Panc1 (cell line): ENCODE data around the gene CEP128. TPM values are rescaled to one million over a fixed set of nuclear protein-coding genes. Genes with fewer than 3 reads are reported as not detected.

ENCODE experiments used
- ATAC-seq: fragments of 200-7000 bp; cut with Tn5 transposase; 2 replicates; pipeline ENCODE4 v1.9.1; 2020; ENCODE audit warnings: mild to moderate bottlenecking, moderate library complexity
- BruUV-seq: library from RNA; stranded (reverse); fragments of 400-500 nt; replicated peaks from 2 replicates; lab custom pipeline; 2021; lab: Mats Ljungman, UMichigan
- CTCF ChIA-PET: fragments of 300-600 bp; sonication (Branson Sonifier 250); formaldehyde crosslinking; loops from one replicate; lab custom pipeline; 2022; ENCODE audit warnings: antibody characterized with exemption; lab: Charles Lee
- POLR2A ChIA-PET: fragments of 300-600 bp; sonication (Branson Sonifier 250); formaldehyde crosslinking; loops from one replicate; lab custom pipeline; 2022; ENCODE audit warnings: antibody characterized with exemption; lab: Charles Lee
- DNase-seq: peaks from one replicate; pipeline ENCODE4 v3.0.0-alpha.2; 2010; ENCODE audit warnings: low read depth, low spot score
- H3K27ac ChIP-seq: 2 replicates; pipeline ENCODE4 v1.5.1; 2011; ENCODE audit warnings: mild to moderate bottlenecking, low read length, inconsistent platforms
- H3K27me3 ChIP-seq: fragments of 200-500 bp; sonication (Bioruptor generic); 2 replicates; pipeline ENCODE4 v1.6.0; 2014; ENCODE audit warnings: low read length, inconsistent platforms; ENCODE audit not compliant: control insufficient read depth, insufficient read depth
- H3K36me3 ChIP-seq: fragments of 200-500 bp; sonication (Bioruptor generic); 2 replicates; pipeline ENCODE4 v1.5.1; 2014; ENCODE audit warnings: inconsistent platforms, mild to moderate bottlenecking, low read length, moderate library complexity; ENCODE audit not compliant: control insufficient read depth, insufficient read depth
- H3K4me1 ChIP-seq: 2 replicates; pipeline ENCODE4 v1.5.1; 2011; ENCODE audit warnings: inconsistent platforms, mild to moderate bottlenecking, low read length, moderate library complexity; ENCODE audit not compliant: control insufficient read depth, insufficient read depth
- H3K4me3 ChIP-seq, 2 experiments: 2 replicates each; pipeline ENCODE4 v1.5.1; 2011 to 2012; ENCODE audit warnings: low read depth in 2 of 2, low read length in 2 of 2, mild to moderate bottlenecking in 2 of 2, inconsistent platforms in 1 of 2, moderate library complexity in 1 of 2
- H3K9me3 ChIP-seq: fragments of 200-500 bp; sonication (Bioruptor generic); 2 replicates; pipeline ENCODE4 v1.5.1; 2014; ENCODE audit warnings: low read depth, mild to moderate bottlenecking, inconsistent platforms, low read length, moderate library complexity; ENCODE audit not compliant: control insufficient read depth, insufficient read depth
- POLR2AphosphoS5 ChIP-seq: IDR thresholded peaks from 2 replicates; pipeline ENCODE4 v1.6.1; 2012; ENCODE audit warnings: mild to moderate bottlenecking, low read depth, low read length, moderate library complexity
- REST ChIP-seq, 2 experiments: IDR thresholded peaks; 2 replicates each; pipeline ENCODE4 v1.6.1; 2011 to 2012; ENCODE audit warnings: low read depth in 2 of 2, control low read depth in 1 of 2, low read length in 1 of 2, mild to moderate bottlenecking in 1 of 2, moderate library complexity in 1 of 2; ENCODE audit not compliant: insufficient read depth in 1 of 2
- SIN3A ChIP-seq: IDR thresholded peaks from 2 replicates; pipeline ENCODE4 v1.6.1; 2012; ENCODE audit warnings: low read depth, mild to moderate bottlenecking, low read length, moderate library complexity, borderline replicate concordance; ENCODE audit not compliant: insufficient read depth
- TCF7L2 ChIP-seq: IDR thresholded peaks from 2 replicates; pipeline ENCODE4 v1.6.1; 2011; ENCODE audit warnings: mild to moderate bottlenecking, low read depth, low read length, inconsistent platforms
- in situ Hi-C: cut with HindIII; loops from 2 replicates; pipeline ENCODE4 v1.10.0; 2016; ENCODE audit warnings: low sequenced_read_pairs, low pct_unique_long_range_greater_than_20kb
- intact Hi-C: fragments of 100-400 bp; cut with micrococcal nuclease; formaldehyde crosslinking; loops from one replicate; pipeline ENCODE4 v1.10.0; 2022; ENCODE audit not compliant: unreplicated experiment
- total RNA-seq: library from RNA; stranded (reverse); gene quantifications from one replicate; pipeline ENCODE4 v1.2.1, GENCODE V29; 2021; ENCODE audit not compliant: unreplicated experiment
- TF ChIP-seq, protein P1 (sequence below): fragments of 450-650 bp; IDR thresholded peaks from 2 replicates; pipeline ENCODE4 v1.5.1; 2017; ENCODE audit warnings: mild to moderate bottlenecking

CEP128 gene
- total RNA-seq, 1 experiment from 2014 or later: 9.3 TPM

GRCh38 chr14:80955416-80955941 is 13.9 kb upstream of the CEP128 start, which contains the start of gene TSHR:
TSHR (plus strand) TSS chr14:80955621; CDS start chr14:80955681, 60 bp downstream.
- ATAC-seq: peak; percentile 61
- no peaks in the 10 kb centered on the region; the same call in 1 of the 2 replicates for H3K36me3 ChIP-seq
- no peak within 1 kb of the TSS for H3K27ac ChIP-seq
- TF ChIP-seq POLR2AphosphoS5 (no peak), TCF7L2 (no peak), REST (IDR thresholded peaks at IDR 0.05; ENCODE audit: insufficient read depth in 1 of 2, low read depth in 2 of 2, low read length in 1 of 2) (no peak), SIN3A (no peak)
- TF ChIP-seq, protein P1, sequence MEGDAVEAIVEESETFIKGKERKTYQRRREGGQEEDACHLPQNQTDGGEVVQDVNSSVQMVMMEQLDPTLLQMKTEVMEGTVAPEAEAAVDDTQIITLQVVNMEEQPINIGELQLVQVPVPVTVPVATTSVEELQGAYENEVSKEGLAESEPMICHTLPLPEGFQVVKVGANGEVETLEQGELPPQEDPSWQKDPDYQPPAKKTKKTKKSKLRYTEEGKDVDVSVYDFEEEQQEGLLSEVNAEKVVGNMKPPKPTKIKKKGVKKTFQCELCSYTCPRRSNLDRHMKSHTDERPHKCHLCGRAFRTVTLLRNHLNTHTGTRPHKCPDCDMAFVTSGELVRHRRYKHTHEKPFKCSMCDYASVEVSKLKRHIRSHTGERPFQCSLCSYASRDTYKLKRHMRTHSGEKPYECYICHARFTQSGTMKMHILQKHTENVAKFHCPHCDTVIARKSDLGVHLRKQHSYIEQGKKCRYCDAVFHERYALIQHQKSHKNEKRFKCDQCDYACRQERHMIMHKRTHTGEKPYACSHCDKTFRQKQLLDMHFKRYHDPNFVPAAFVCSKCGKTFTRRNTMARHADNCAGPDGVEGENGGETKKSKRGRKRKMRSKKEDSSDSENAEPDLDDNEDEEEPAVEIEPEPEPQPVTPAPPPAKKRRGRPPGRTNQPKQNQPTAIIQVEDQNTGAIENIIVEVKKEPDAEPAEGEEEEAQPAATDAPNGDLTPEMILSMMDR: no peak
- peaks cover 13% of the 10 kb centered on the region for H3K27me3 ChIP-seq
- POLR2A ChIA-PET: no interaction called here
- H3K4me3 ChIP-seq: peak within 1 kb of the TSS; percentile 39 to 60
- intact Hi-C loops (loop anchor here (1.0 to 10.0 kb wide), 2 partner anchors 32 to 219 kb away; no protein-coding TSS in a partner anchor), in situ Hi-C loops (no loop called here)
- H3K9me3 ChIP-seq: no peaks in the 10 kb centered on the region
- DNase-seq: no peak
- no TSS peak for BruUV-seq
- no peaks in the 10 kb centered on the region for H3K4me1 ChIP-seq
- CTCF ChIA-PET: interaction anchor here (0.6 to 1.8 kb wide), 3 partner anchors 32 to 90 kb away, joined by 4 to 7 read pairs (median 5); no protein-coding TSS in a partner anchor

- CTCF ChIA-PET: interaction anchor here (1.6 to 1.8 kb wide), 2 partner anchors 33 to 42 kb away, joined by 5 to 7 read pairs; no protein-coding TSS in a partner anchor
- POLR2A ChIA-PET: no interaction called here
Observed at GRCh38 chr14:80954687-80955299, 13.3 kb upstream of the CEP128 start.

More at GRCh38 chr14:80954687-80955299, 13.3 kb upstream of the CEP128 start:
- no peak for TF ChIP-seq REST (IDR thresholded peaks at IDR 0.05; ENCODE audit: insufficient read depth in 1 of 2, low read depth in 2 of 2, low read length in 1 of 2)
- no peak for TF ChIP-seq TCF7L2
- TF ChIP-seq SIN3A: no peak
- no peak for TF ChIP-seq POLR2AphosphoS5
- TF ChIP-seq, protein P1: peak; percentile 82
- intact Hi-C loops: loop anchor here (1.0 to 10.0 kb wide), 2 partner anchors 33 to 220 kb away; no protein-coding TSS in a partner anchor
- ATAC-seq (peak; percentile 95), DNase-seq (peak; percentile 33)
- Histone ChIP-seq H3K36me3 (no peaks in the 10 kb centered on the region; the same call in 1 of the 2 replicates), H3K27me3 (peaks cover 13% of the 10 kb centered on the region), H3K4me1 (no peaks in the 10 kb centered on the region), H3K9me3 (no peaks in the 10 kb centered on the region), H3K27ac (no peak overlapping the region), H3K4me3 (peak overlapping the region; percentile 39 to 60)
- in situ Hi-C loops: no loop called here
- no TSS peak for BruUV-seq
